Measurements from ENCODE around the gene RRP12. TPM values are rescaled to one million over a fixed set of nuclear protein-coding genes. Genes with fewer than 3 reads are reported as not detected.

The RRP12 gene
- total RNA-seq, 2 experiments from 2014 or later: 30.7 to 38.1 TPM

DNA sequence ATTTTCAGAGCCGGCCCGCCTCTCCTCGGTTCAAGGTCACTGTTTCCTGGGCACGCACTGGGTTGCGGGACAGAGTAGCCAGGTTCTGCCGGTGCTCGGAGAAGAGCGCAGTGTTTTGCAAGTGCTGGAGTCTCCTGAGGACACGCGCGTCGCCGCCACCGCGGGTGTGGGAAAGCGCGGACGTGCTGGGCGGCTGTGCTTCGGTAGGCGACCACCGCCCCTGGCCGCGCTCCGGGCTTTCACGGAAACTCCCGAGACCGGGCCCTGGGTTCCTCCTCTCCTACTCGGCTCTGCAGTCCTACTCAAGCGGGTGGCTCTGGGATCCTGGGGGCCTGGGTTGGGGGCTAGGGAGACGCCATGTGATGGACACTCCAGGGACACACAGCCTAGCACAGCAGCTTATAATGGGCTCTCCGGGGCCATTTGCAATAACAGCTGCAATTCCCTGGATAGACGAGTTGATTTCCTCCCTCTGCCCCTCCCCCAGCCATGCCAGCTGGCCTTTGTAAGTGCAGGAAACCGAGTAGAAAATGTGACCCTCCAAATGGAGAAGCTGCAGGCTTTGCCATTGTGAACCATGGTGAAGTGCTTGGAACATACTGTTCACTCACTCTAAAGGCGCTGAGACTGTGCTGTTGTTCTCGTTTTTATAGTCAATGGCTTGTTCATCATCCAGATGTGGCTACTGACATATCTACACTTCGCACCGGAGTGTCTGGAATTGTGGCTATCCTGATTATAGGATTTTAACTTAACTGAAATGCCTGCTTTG, 79.9 kb downstream of the RRP12 start:
- peak overlapping the region; percentile 64 for H3K27ac Mint-ChIP-seq
- no peaks in the 10 kb centered on the region for H3K27me3 Mint-ChIP-seq
- CTCF ChIA-PET: interaction anchor here (2.0 kb wide), 1 partner anchor 12 kb away, joined by 9 read pairs; no protein-coding TSS in a partner anchor
- peak overlapping the region; percentile 82 for H3K4me3 Mint-ChIP-seq
- peaks cover 24% of the 10 kb centered on the region for H3K4me1 Mint-ChIP-seq
- H3K36me3 Mint-ChIP-seq: no peaks in the 10 kb centered on the region
- H3K9me3 Mint-ChIP-seq (ENCODE audit: low read depth): no peaks in the 10 kb centered on the region
- ATAC-seq (no peak), DNase-seq (no peak)

DNA sequence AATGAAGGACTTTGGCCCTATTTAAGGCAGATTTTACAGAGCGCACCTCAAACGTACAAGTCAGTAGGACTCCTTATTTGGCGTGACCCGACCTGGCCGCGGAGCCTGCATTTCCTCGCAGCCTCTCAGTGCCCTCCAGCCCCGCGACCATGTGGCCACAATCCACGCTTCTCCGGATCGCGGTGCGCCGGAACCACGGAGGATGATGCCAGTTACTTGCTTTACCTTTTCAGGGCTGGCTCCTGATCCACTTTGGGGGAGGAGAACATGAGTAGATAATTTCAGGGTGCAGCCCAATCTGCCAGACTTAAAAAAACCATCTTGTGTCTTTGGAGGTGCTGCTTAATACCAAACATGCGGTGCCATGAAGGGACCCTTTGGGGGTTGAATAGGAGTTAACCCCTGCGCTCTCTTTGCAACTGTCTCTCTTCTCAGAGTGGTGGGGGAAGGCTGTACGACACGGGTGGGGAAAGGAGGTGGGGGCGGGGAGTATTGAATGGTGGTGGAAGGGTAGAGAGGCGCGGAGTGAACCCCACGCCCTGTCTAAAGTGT, 80.6 kb downstream of the RRP12 start:
- DNase-seq (peak; percentile 53), ATAC-seq (peak; percentile 11)
- no peaks in the 10 kb centered on the region for H3K36me3 Mint-ChIP-seq
- H3K4me3 Mint-ChIP-seq: peak overlapping the region; percentile 82
- no peaks in the 10 kb centered on the region for H3K9me3 Mint-ChIP-seq (ENCODE audit: low read depth)
- H3K27ac Mint-ChIP-seq: peak overlapping the region; percentile 64
- H3K4me1 Mint-ChIP-seq: peaks cover 22% of the 10 kb centered on the region
- H3K27me3 Mint-ChIP-seq: no peaks in the 10 kb centered on the region
- CTCF ChIA-PET: interaction anchor here (0.6 to 2.0 kb wide), 6 partner anchors 12 to 221 kb away, joined by 3 to 35 read pairs (median 9); partner anchors contain the start of genes ARHGAP19 and FRAT2

- Mint-ChIP-seq H3K9me3 (ENCODE audit: low read depth) (no peaks in the 10 kb centered on the region), H3K4me3 (peak overlapping the region; percentile 82), H3K27ac (peak overlapping the region; percentile 64), H3K4me1 (peaks cover 22% of the 10 kb centered on the region), H3K36me3 (no peaks in the 10 kb centered on the region), H3K27me3 (no peaks in the 10 kb centered on the region)
- CTCF ChIA-PET: interaction anchor here (0.6 to 2.0 kb wide), 7 partner anchors 12 to 222 kb away, joined by 3 to 35 read pairs (median 4); partner anchors contain the start of genes ARHGAP19 and FRAT2
- ATAC-seq (peak; percentile 50), DNase-seq (peak; percentile 78)
Observed at GRCh38 chr10:97319671-97320479, 81.3 kb downstream of the RRP12 start.

DNA sequence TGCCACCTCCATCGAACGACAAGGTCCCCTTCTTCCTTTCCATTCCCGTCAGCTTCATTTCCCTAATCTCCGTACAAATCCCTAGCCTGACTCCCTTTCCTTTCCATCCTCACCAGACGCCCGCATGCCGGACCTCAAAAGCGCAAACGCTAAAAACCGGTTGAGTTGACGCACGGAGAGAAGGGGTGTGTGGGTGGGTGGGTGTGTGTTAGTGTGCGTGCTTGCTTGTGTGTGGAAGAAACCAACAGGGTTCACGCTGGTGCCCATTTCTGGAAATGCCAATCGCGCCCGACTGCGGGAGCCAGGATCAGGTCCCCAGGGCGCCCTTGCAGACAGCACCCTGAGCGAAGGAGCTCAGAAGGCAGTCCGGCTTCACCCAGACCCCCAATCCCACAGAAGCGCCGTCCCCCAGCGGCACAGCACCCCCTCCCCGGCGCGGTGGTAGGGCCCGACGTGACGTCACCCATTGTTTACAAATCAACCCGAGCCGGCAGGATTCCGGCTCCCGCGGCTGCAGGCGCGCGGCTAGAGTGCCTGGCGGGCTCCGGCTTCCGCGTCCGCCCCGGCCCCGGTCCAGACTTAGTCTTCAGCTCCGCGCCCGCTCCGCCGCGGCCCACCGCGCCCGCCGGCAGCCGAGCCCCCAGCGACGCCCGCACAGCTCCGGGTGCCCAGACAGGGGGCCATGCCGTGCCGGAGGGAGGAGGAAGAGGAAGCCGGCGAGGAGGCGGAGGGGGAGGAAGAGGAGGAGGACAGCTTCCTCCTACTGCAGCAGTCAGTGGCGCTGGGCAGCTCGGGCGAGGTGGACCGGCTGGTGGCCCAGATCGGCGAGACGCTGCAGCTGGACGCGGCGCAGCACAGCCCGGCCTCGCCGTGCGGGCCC, 82.1 kb downstream of the RRP12 start, which contains the start of gene FRAT1:
Gene FRAT1, plus strand, starts transcription at position 500 of the 880 bp plus-strand sequence. Its CDS starts 183 bp downstream, at position 683.
- peak; percentile 91 for DNase-seq
- H3K9me3 Mint-ChIP-seq (ENCODE audit: low read depth): no peaks in the 10 kb centered on the region
- peak within 1 kb of the TSS; percentile 82 for H3K4me3 Mint-ChIP-seq
- H3K27ac Mint-ChIP-seq: peak within 1 kb of the TSS; percentile 99
- CTCF ChIA-PET: interaction anchor here (0.9 to 2.0 kb wide), 7 partner anchors 11 to 81 kb away, joined by 3 to 35 read pairs (median 4); partner anchors contain the start of genes ARHGAP19 and FRAT2
- no peaks in the 10 kb centered on the region for H3K36me3 Mint-ChIP-seq
- peak; percentile 79 for ATAC-seq
- no peaks in the 10 kb centered on the region for H3K27me3 Mint-ChIP-seq
- H3K4me1 Mint-ChIP-seq: peaks cover 22% of the 10 kb centered on the region

GRCh38 chr10:97314671-97315070, 86.5 kb downstream of the RRP12 start:
- no peak overlapping the region for H3K4me3 Mint-ChIP-seq
- H3K4me1 Mint-ChIP-seq: peaks cover 4% of the 10 kb centered on the region
- ATAC-seq (no peak), DNase-seq (no peak)
- no peaks in the 10 kb centered on the region for H3K27me3 Mint-ChIP-seq
- CTCF ChIA-PET: interaction anchor here (0.6 kb wide), 1 partner anchor 413 kb away, joined by 5 read pairs; no protein-coding TSS in a partner anchor
- H3K9me3 Mint-ChIP-seq (ENCODE audit: low read depth): no peaks in the 10 kb centered on the region
- no peak overlapping the region for H3K27ac Mint-ChIP-seq
- no peaks in the 10 kb centered on the region for H3K36me3 Mint-ChIP-seq

GRCh38 chr10:97312897-97313296, 88.2 kb downstream of the RRP12 start:
- DNase-seq (no peak), ATAC-seq (no peak)
- Mint-ChIP-seq H3K4me1 (no peaks in the 10 kb centered on the region), H3K36me3 (no peaks in the 10 kb centered on the region), H3K27me3 (no peaks in the 10 kb centered on the region), H3K27ac (no peak overlapping the region), H3K4me3 (no peak overlapping the region), H3K9me3 (ENCODE audit: low read depth) (no peaks in the 10 kb centered on the region)
- CTCF ChIA-PET: no interaction called here

DNA sequence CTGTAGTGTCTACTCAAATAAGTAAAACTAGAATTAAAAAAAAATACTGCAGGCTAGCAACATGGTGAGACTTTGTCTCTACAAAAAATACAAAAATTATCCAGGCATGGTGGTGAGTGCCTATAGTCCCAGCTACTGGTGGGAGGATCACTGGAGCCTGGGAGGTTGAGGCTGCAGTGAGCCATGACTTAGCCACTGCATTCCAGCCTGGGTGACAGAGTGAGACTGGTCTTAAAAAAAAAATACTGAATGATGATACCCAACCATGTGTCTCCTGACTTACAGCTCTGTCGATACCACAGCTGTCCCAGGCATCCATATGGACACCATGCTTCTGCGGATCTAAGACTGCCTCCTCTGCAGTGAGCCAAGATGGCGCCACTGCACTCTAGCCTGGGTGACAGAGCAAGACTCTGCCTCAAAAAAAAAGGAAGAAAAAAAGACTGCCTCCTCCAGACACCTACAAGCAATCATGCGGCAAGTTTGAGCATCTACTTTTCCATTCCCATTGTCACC, 90.0 kb downstream of the RRP12 start:
- no peaks in the 10 kb centered on the region for H3K27me3 Mint-ChIP-seq
- CTCF ChIA-PET: no interaction called here

GRCh38 chr10:97307866-97308780, 93.0 kb downstream of the RRP12 start:
- no peak for DNase-seq
- Mint-ChIP-seq H3K27me3 (no peaks in the 10 kb centered on the region), H3K9me3 (ENCODE audit: low read depth) (no peaks in the 10 kb centered on the region), H3K36me3 (no peaks in the 10 kb centered on the region), H3K4me3 (no peak overlapping the region), H3K4me1 (no peaks in the 10 kb centered on the region), H3K27ac (no peak overlapping the region)
- CTCF ChIA-PET: interaction anchor here (1.1 kb wide), 1 partner anchor 10 kb away, joined by 3 read pairs; no protein-coding TSS in a partner anchor
- no peak for ATAC-seq

More for the DNA sequence above, 90.0 kb downstream of the RRP12 start:
- Mint-ChIP-seq H3K27ac (no peak overlapping the region), H3K36me3 (no peaks in the 10 kb centered on the region), H3K9me3 (ENCODE audit: low read depth) (no peaks in the 10 kb centered on the region), H3K4me3 (no peak overlapping the region), H3K4me1 (no peaks in the 10 kb centered on the region)
- DNase-seq (no peak), ATAC-seq (no peak)

DNA sequence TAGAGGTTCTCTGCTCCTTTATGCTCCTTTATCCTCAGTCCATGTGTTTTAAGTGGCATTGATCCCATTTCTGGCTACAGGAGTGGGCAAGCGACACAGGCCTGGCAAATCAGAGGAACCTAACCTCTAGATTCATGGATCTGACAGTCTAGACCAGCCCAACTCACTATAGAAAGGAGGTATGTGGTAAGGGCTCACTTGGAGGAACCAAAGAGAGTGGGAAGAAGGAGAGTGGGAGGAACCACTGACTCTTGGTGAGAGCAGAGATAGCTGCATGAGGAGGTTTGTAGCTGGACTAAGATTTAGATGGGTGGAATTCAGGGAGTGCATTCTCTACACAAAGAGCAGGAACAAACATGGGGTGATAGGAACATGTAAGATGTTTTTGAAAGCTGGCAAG, 93.7 kb downstream of the RRP12 start:
- CTCF ChIA-PET: interaction anchor here (1.1 kb wide), 1 partner anchor 11 kb away, joined by 3 read pairs; no protein-coding TSS in a partner anchor

More for the DNA sequence above, 93.7 kb downstream of the RRP12 start:
- no peak for DNase-seq
- Mint-ChIP-seq H3K4me1 (no peaks in the 10 kb centered on the region), H3K4me3 (no peak overlapping the region), H3K36me3 (no peaks in the 10 kb centered on the region), H3K27me3 (no peaks in the 10 kb centered on the region), H3K9me3 (ENCODE audit: low read depth) (no peaks in the 10 kb centered on the region), H3K27ac (no peak overlapping the region)
- no peak for ATAC-seq
